ENCODE results near the gene UVRAG.

The UVRAG gene

GRCh38 chr11:76143274-76143673 lies 328.3 kb downstream of the UVRAG start:
- no peak for DNase-seq

DNA sequence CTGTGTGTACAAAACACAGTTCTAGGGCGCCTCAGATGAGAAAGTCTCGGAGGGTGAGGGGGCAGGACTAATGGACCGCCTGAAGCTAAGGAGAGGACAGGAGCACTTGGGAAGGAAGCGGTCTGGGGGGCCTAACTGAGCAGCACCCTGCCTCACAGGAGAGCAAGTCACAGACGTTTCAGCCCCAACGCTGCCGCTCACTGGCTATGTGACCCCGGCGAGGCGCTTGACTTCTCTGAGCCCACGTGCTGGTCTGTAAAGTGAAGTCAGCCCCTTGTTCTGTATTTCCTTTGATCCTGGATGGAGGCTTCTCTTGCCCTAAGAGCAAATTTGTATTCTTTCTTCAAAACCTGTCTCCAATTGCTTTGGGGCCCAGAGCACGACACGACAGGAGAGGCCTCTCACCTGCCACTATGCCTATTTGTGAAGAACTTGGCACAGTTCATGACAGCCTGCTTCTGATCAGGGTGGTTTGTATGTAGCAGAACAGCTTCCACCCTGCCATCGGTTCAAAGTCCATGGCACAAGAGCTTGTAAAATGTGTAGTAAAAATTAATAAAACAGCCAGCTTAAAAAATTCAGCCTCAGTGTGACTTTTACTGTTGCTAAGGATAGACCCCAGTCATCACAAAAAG lies 332.2 kb downstream of the UVRAG start:
- no peak for DNase-seq

GRCh38 chr11:76148231-76148630 lies 333.2 kb downstream of the UVRAG start:
- DNase-seq: no peak

DNA sequence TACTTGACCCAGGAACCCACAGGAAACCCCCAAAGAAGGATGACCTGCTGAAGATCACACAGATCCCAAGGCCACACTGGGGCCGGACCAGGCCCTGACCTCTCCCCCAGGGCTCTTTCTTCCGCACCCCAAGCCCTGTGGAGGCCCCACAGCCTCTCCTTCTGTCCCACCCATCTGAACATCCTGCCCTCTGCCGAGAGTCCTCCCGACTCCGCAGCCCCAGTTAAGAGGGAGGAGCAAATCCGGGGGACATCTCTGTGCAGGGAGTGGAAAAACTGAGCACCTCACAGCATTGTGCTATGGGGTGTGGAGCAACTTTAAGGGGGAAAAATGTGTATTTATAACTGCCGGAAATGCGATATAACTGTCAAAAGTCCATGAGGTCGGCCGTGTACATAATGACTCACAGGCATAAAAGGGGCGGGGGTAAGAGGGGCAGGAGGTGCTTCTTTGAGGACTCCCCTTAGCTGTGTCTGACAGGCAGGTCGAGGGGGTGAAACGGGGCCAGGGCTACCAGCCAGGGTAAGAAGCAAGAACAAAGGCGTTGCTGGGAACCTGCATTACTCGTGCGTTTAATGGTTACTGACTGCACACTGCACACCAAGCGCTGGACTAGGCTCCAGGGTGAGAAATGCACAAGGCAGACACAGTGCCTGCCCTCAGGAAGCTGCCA lies 334.1 kb downstream of the UVRAG start:
- no peak for DNase-seq

DNA sequence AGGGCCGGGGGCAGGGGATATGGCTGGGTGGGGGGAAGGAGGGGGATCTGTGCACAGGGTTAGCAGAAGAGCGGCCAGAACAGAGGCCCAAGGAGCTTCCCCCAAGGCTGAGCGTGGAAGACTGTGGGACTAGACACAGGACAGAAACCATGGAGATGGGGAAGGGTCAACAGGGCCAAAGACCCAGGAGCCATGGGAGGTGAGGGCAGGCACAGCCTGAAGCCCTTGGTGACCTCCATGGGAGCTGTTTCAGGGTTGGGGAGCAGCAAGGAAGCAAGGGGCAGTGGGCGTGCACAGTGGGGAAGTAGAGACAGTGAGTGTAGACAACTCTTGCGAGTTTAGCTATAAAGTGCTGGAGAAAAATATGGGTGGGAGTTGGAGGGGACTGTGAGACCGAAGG lies 334.7 kb downstream of the UVRAG start:
- no peak for DNase-seq

DNA sequence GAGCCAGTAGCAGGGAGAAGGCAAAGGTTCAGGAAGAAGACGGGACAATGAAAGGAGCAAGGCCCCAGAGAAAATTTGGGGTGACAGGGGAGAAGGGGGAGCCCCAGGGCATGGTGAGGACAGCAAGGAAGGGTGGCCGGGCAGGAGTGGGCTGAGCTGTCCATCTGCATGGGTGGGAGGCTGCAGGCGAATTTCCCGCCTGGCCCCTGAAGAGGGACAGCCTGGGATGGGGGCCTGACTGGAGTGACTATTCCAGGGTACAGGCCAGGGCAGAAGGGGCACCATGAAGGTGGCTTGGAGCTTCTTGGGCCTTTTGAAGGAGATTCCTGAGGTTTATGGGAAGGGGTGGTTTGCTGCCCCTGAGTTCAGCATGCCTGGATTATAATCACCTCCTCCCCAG lies 335.1 kb downstream of the UVRAG start:
- DNase-seq: no peak

DNA sequence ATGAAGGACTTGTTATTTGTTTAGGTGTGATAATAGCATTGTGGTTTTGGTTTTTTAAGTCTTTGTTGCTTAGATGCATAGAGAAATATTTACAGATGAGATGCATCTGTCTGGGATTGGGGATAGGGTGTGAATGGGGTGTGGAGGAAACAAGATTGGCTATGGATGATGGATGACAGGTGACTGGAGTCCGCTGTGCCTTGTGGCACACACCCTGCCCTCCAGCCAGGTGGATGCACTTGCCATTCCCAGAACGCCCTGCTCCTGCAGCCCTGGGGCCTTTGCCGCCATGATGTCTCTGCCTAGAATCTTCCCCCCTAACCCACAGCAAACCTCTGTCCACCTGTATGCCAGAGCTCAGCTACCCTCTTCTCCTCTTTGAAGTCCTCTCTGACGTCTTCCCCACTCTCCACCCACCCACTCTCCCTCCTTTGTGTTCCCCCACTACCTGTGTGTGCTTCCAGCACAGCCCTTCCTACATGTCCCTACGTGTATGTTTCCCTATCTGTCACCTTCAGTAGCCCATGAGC lies 336.6 kb downstream of the UVRAG start:
- DNase-seq: no peak

- peak in 56 of 58 donors; percentile 5 to 85 (median 60) for DNase-seq
These were observed 337.2 kb downstream of the UVRAG start for GRCh38 chr11:76152086-76152681.

DNA sequence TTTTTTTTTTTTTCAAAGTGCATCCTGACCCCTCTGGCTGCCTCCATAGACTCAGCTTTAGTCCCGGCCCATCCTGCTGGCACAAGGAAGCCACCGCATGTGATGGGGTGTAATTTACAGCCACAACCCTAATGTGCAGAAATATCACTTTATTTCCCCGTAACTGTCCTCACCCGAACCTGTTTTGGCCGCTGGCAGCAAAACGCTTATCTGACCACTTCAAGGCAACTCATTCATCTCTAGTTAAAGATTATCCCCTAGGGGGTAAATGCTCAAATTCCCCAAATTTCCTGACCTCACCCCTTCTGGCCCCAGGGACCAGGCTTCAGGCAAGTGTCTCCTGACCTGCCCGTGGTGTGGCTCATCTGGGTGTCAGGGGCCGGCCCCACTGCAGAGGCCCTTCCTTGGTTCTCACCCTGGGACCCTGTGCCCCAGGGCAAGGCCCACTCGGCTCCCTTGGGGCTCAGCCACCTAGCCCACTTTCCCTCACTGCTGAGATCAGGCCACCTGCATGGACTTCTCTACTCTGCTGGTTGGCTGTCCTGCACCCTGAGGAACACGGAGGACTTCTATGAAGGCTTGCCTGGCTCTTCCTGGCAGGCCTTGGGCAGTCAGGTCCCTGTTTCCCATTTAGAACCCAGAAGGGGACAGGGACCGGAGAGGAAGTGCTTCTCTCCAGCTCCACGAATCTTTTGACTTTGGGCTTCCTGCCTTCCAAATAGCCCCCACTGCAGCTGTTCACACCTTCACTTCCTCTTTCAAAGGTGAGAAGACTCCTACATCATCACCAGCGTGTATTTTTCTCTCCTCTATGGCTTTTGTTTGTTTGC lies 337.9 kb downstream of the UVRAG start:
- no peak for DNase-seq

GRCh38 chr11:76153571-76153923 lies 338.5 kb downstream of the UVRAG start:
- DNase-seq: no peak

DNA sequence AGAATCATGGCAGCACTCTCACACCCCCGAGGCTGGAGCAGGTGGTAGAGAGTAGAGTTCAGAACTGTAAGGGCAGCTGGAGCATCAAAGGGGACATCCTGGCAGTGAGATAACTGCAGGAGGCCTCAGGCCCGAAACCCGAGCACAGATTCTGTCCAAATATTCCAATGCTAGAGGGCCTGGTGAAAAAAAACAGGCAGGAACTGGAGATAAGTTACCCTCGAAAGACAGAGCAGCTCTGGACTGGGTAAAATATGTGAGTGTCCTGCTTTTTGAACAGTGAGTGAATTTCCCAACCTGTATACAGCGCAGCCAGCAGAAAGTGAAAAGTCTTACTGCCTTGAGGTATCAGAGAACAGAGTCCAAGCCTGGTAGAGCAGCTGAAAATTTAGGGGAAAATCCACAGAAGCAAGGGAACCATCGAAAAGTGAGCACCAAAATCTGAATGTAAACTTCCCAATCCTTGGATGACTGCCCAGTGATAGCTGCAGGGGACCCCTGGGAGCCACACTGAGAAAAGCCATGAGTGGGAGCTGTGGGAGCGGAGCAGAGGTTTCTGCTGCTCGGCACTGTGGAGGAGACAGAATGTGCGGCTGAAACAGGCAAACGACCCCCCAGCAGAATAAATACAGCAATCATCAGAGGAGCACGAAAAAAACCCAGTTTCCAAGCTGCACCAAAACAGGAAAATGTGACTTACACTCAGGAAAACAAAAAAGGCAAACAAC lies 340.7 kb downstream of the UVRAG start:
- no peak for DNase-seq

- DNase-seq: no peak
These were observed 342.0 kb downstream of the UVRAG start for GRCh38 chr11:76156971-76157427.

DNA sequence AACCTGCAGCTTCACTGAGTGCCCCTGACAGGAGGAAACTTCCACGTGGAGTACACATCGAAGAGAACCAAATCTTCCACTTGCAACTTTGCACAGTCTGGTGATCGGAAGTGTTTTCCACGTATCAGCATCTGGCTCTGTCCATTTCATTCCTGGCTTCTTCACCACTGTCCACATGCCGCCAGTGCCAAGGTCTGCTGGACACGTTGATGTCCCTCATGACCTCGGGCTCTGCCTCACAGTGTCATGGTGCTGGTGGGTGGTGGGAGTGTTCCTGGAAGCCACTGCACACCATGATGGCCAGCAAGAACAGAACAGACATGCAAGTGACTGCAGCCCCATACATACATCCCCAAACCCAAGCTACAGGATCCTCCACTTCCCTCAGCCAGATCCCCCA lies 342.9 kb downstream of the UVRAG start:
- no peak for DNase-seq

DNA sequence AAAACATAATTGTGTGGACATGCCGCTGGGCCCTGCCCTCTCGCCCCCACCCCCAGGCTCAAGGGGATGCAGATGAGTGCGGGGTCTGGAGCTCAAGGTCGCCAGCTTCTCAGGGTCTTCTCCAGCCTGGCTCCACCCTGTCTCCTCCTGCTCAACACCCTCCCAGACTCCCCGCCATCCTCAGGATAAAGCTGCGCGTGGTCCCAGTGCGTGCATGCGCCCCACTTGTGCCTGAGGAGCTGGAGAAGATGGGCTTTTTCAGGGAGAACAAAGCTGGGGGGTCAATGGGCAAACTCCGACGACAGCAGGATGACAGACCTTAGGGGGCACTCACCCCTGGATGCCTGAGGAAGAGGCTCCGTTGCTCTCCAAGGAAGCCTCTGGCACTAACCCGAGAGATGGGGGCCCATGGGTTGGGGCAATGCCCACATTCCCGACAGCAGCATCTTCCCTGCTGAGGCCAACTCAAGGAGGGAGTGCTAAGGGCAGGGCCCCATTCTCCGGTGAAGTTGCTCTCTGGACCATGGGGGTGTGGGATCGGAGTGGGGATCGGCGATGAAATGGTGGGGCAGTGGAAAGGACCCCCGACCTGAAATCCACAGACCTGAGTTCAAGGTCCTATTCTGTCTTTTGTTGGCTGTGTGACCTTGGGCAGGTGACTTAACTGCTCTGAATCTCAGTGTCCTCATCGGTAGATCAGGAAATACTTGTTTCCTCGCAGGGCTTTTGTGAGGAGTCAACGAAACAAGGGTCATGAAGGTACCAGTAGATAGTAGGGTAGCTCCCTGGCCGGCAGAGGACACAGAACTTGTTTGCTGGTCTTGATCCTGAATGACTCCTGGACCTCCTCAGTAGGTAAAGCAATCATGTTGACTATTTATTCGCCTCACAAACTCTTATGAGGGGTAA lies 343.6 kb downstream of the UVRAG start:
- DNase-seq: no peak

DNA sequence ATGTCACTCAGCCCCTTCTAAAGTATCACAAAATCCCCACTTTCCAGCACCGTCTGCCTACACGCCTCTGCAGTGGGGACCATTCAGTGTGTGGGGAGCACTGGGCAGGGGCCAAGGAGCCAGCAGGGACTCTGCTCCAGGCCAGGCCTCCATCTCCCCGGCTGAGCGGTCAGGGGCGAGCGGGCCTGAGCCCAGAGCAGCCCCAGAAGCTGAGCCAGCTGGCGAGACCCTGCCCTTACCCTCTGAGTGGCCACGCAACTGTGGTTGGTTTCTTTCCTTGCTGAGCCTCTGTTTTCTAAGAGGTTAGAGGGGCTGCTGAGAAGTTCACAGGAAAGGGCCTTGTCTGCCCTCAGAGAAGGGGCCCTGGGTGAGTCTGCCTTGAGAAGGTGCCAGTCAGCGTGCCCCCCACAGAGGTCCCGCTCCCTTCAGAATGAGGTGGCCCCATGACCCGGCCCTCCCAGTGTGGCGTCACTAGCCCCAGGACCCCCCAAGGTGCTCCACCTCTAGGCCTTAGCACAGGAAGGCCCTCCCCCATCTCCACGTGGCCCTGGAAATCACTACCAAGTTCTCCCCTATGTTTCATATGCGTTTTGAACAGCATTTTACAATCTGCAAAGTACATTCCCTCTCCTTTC lies 344.4 kb downstream of the UVRAG start:
- no peak for DNase-seq

- DNase-seq: no peak
These were observed 345.1 kb downstream of the UVRAG start for GRCh38 chr11:76159983-76160661.

GRCh38 chr11:76160856-76161255 lies 345.8 kb downstream of the UVRAG start:
- no peak for DNase-seq

GRCh38 chr11:76161261-76161961 lies 346.4 kb downstream of the UVRAG start:
- no peak for DNase-seq
